Pancreas (tissue), 10 donors: ENCODE measurements around the gene MAP7D3. TPM values are rescaled to one million over a fixed set of nuclear protein-coding genes. Genes with fewer than 3 reads are reported as not detected.

ENCODE experiments used
- ATAC-seq, 4 donors: fragments of 200-7000 bp; cut with Tn5 transposase; one replicate each; pipeline versions ENCODE4 v1.8.0 to v1.9.1; 2020; ENCODE audit warnings: mild to moderate bottlenecking in 4 of 4, moderate library complexity in 4 of 4
- DNase-seq, 6 donors: peaks; one replicate each; pipeline ENCODE4 v3.0.0-alpha.2; 2020
- FAIRE-seq: peaks from 2 replicates; lab custom pipeline; 2012; peaks lifted over from hg19 to GRCh38; lab: Jason Lieb, UNC
- H3K27ac ChIP-seq, 4 donors: fragments of 200-600 bp; sonication (generic); 1 replicate in 3 of 4; 2 replicates in 1 of 4; pipeline versions ENCODE4 v1.5.0 to v1.8.0; 2020
- H3K27me3 ChIP-seq, 4 donors: fragments of 200-600 bp; one replicate each; pipeline ENCODE4 v1.8.0; 2021
- H3K36me3 ChIP-seq, 3 donors: fragments of 200-600 bp; sonication (generic) in 1 of 3; one replicate each; pipeline versions ENCODE4 v1.5.0 to v1.8.0; 2020 to 2021
- H3K4me1 ChIP-seq, 3 donors: fragments of 200-600 bp; one replicate each; pipeline ENCODE4 v1.8.0; 2021
- H3K4me3 ChIP-seq, 4 donors: fragments of 200-600 bp; sonication (generic) in 2 of 4; one replicate each; pipeline versions ENCODE4 v1.5.0 to v1.8.0; 2020 to 2021
- H3K9me3 ChIP-seq, 4 donors: fragments of 200-600 bp; one replicate each; pipeline ENCODE4 v1.8.0; 2021
- CTCF ChIP-seq, 4 donors: fragments of 200-600 bp; sonication (generic) in 3 of 4; IDR thresholded peaks; one replicate each; pipeline versions ENCODE4 v1.5.0 to v1.8.0; 2021; ENCODE audit warnings: antibody characterized with exemption in 4 of 4
- WGBS, 2 donors: extraction: QIAGEN DNeasy Blood & Tissue Kit; methylation state at CpG; one replicate each; pipeline ENCODE4 v1.1.7; 2013; 5-methylcytosine and 5-hydroxymethylcytosine counted together
- intact Hi-C, 3 donors: fragments of 100-400 bp; cut with DNase I; formaldehyde crosslinking; loops; one replicate each; pipeline versions ENCODE4 v1.11.1 to v1.14.2; 2022
- polyA plus RNA-seq, 2 donors: library from polyadenylated mRNA; stranded (reverse); fragments of 200-250 nt; gene quantifications; one replicate each; pipeline ENCODE4 v1.2.3, GENCODE V29; 2013
- total RNA-seq, 6 donors: library from RNA; stranded (reverse); fragmentation: NEBNext Ultra II Directional in 4 of 6; extraction: Animal tissue kit (Norgen Biotek cat#: 25700) in 4 of 6; gene quantifications; one replicate each; pipeline versions ENCODE4 v1.2.1 to v1.2.4, GENCODE V29; 2021 to 2023
- donor health status: healthy with polysubstance abuse.
- donor health status: DM: no; HTN: no; CAD: no; lungs with moderate emphysema.
- donor health status: DM: no; HTN: no; CAD: no.
- donor health status: control.
- donor health status: control.
- donor health status: Bipolar disorder and iron deficiency.
- donor health status: DM: yes; HTN: yes; CAD: no.
- donor health status: DM: no; HTN: no; CAD: no.
- donor health status: DM: no; HTN: no; CAD: no.
- donor health status: DM: yes; HTN: yes; CAD: no.

Gene MAP7D3
- total and polyA plus RNA-seq, 8 donors = 1.1 to 3.6 (median 2.2) TPM

DNA sequence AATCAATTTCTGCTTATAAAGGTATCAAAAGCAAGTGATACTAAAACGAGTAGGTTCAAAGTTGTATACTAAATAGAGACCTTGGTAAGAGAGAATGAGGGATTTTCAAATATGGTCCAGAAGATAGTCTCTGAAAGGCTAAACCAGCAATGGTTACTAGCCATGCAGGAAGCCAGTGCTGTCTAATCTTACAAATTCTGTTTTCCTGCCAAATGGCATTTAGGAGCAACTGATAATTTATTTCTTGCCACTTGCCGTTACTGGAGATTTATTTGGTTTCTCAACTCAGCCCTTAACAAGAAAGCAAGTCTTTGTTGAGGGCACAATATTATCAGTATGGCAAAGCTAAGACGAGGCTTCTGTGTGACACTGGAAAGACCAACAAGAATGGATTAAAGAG lies 47.2 kb downstream of the MAP7D3 start:
- no peak for DNase-seq
- 13 to 15% methylated on average over 3 of the region's 3 CpGs for WGBS, 2 donors
- Histone ChIP-seq H3K4me1 (no peaks in the 10 kb centered on the region), H3K4me3 (no peak overlapping the region), H3K27ac (no peak overlapping the region), H3K36me3 (no peaks in the 10 kb centered on the region), H3K9me3 (no peaks in the 10 kb centered on the region), H3K27me3 (peaks cover 0 to 11% (median 0%) of the 10 kb centered on the region in 4 donors)
- no peak for TF ChIP-seq CTCF (IDR thresholded peaks at IDR 0.05)
- ATAC-seq = no peak
- intact Hi-C loops = no loop called here
- no peak for FAIRE-seq

DNA sequence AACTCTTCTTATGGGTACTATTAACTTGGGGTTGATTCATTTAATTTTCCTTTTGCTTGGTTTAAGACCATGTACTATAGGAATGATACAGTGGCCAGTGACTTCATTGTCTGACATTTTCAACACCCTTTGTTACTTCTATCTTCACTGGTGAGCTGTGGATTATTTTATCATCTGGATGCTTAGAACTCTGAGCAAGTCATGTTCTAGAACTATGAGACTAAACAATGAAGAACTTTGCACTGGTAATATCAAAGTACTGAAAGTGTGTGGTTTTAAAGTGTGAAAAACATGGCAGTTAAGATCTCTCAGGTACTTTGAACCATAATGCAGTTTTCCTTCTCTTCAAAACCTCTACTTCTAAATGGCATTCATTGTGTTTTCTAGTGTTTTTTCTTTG lies 47.8 kb downstream of the MAP7D3 start:
- Histone ChIP-seq H3K36me3 (no peaks in the 10 kb centered on the region), H3K4me1 (no peaks in the 10 kb centered on the region), H3K9me3 (no peaks in the 10 kb centered on the region), H3K27ac (no peak overlapping the region), H3K4me3 (no peak overlapping the region), H3K27me3 (peaks cover 0 to 11% (median 0%) of the 10 kb centered on the region in 4 donors)
- no peak for FAIRE-seq
- no peak for TF ChIP-seq CTCF (IDR thresholded peaks at IDR 0.05)
- ATAC-seq = no peak
- DNase-seq = no peak
- intact Hi-C loops = no loop called here

DNA sequence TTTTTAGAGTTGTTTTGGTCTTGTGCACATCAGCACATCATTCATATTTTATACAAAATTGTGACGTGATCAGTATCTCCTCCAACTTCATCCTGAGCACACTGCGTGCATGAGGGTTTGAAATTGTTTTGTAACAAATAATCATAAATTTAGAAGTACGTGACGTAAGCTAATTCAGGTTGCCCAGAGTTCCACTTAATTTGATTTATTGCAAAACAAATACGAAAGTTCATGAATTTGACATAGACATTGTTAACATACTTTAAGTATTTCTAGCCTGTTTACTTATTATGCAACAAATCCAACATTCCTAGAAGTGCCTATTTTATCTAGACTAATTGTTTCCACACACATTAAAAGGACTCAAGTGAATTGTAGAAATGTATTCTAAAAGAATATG lies 48.3 kb downstream of the MAP7D3 start:
- H3K27ac ChIP-seq = no peak overlapping the region
- no peaks in the 10 kb centered on the region for H3K9me3 ChIP-seq
- peaks cover 0 to 11% (median 0%) of the 10 kb centered on the region in 4 donors for H3K27me3 ChIP-seq
- ATAC-seq = peak in 1 of 4 donors; percentile 53
- DNase-seq = no peak
- 25 to 26% methylated on average over 5 of the region's 5 CpGs for WGBS, 2 donors
- no peak for TF ChIP-seq CTCF (IDR thresholded peaks at IDR 0.05)
- intact Hi-C loops = no loop called here
- no peak overlapping the region for H3K4me3 ChIP-seq
- no peaks in the 10 kb centered on the region for H3K4me1 ChIP-seq
- peak; percentile 96 for FAIRE-seq
- no peaks in the 10 kb centered on the region for H3K36me3 ChIP-seq

- Histone ChIP-seq H3K4me3 (no peak overlapping the region), H3K9me3 (no peaks in the 10 kb centered on the region), H3K27me3 (peaks cover 0 to 11% (median 0%) of the 10 kb centered on the region in 4 donors), H3K36me3 (no peaks in the 10 kb centered on the region), H3K4me1 (no peaks in the 10 kb centered on the region), H3K27ac (no peak overlapping the region)
- 76 to 79% methylated on average over 5 of the region's 5 CpGs for WGBS, 2 donors
- intact Hi-C loops = no loop called here
- DNase-seq (no peak), ATAC-seq (no peak), FAIRE-seq (no peak)
- TF ChIP-seq CTCF (IDR thresholded peaks at IDR 0.05) = no peak
These were observed 49.6 kb downstream of the MAP7D3 start for GRCh38 chrX:136201601-136202000.

GRCh38 chrX:136200466-136200865 lies 50.7 kb downstream of the MAP7D3 start:
- H3K9me3 ChIP-seq = no peaks in the 10 kb centered on the region
- TF ChIP-seq CTCF (IDR thresholded peaks at IDR 0.05) = no peak
- H3K27ac ChIP-seq = no peak overlapping the region
- H3K36me3 ChIP-seq = no peaks in the 10 kb centered on the region
- no peak for FAIRE-seq
- H3K4me1 ChIP-seq = no peaks in the 10 kb centered on the region
- 78 to 87% methylated on average over 2 of the region's 2 CpGs for WGBS, 2 donors
- H3K4me3 ChIP-seq = no peak overlapping the region
- ATAC-seq = peak in 1 of 4 donors; percentile 23
- intact Hi-C loops = no loop called here
- no peak for DNase-seq
- peaks cover 0 to 8% (median 0%) of the 10 kb centered on the region in 4 donors for H3K27me3 ChIP-seq
